ENCODE measurements around the gene LAMA3.
A peak's percentile ranks its signal among the peaks of the same experiment; 100 is the strongest.

Gene LAMA3

GRCh38 chr18:23689031-23689615, at the start of gene LAMA3:
Gene LAMA3, plus strand, starts transcription at chr18:23689453. Its CDS starts 231 bp downstream, at chr18:23689684.
- DNase-seq (ENCODE audit: low read depth): no peak

DNA sequence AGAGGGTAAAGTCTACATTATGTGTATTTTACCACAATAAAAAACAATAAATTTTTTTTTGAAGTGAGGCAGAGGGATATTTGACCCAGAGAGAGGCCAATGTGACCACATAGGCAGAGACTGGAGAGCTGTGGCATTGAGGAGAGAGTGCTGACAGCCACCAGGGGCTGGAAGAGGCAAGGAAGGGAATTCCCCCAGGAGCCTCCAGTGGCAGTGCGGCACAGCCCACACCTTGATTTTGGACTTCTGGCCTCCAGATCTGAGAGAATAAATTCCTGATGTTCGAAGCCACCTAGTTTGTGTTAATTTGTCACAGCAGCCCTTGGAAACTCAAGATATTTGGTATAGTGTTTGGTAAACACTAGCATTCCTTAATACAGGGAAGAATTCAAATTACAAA, 49.2 kb upstream of the LAMA3 start:
- DNase-seq (ENCODE audit: low read depth): no peak

GRCh38 chr18:23641143-23641720, 48.0 kb upstream of the LAMA3 start:
- DNase-seq (ENCODE audit: low read depth): no peak

DNA sequence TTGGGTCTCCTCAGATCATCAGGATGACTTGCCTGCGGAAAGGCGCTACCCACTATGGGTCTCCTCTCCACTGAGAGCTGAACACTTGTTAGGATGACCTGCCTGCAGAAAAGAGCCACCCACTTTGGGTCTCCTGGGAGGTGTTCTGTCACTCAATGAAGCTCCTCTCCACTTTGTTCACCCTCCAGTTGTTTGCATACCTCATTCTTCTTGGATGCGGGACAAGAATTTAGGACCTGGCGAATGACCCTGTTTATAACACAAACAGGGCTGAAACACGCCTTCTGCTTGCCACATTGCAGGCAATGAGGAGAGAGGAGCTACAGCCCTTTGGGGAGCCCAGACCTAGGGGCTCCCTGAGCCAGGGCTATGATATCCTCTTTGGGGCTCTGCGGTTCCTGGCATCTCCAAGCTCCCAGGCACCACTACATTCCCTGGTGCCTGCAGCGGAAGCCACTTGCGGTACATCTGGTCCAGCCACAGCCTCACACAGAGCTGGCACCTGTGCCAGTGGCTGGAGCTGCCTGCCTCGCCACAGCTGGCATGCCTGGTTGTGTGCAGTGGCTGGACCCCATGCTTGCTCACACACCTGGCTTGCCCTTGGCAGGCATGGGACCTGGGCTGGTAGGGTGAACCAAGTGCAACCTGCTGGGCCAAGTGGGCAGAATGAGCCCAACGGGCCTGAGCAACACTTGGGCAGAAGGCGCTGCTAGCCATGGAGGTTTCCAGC, 47.2 kb upstream of the LAMA3 start:
- DNase-seq (ENCODE audit: low read depth): no peak

- no peak for DNase-seq (ENCODE audit: low read depth)
Measured at GRCh38 chr18:23643815-23644490, 45.3 kb upstream of the LAMA3 start.

DNA sequence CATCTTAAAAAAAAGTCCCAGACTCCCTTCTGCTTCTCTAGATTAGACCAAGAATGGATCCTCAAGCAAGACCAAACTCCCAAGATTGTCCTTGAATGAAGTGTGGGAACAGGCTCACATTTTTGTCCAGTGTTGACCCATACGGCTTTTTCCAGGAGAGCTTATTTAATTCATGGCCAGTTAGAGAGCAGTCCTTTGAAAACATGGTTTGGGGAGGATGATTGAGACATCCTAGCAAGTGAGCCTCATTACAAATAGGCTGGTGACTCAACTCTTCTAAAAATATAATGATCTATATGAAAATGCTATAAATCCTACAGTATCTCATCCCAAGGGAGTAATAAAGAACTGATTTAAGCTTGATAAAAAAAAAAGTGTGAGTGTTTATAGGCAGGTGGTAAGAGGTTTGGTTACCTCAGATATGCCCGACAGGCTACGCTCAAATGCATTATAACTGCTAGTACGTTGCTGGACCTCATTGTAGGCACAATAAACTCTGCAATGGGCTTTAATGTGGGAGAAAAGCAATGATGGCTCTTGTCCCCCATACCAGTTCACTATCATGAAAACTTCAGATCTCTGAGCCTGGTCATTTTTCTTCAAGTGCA, 43.6 kb upstream of the LAMA3 start:
- DNase-seq (ENCODE audit: low read depth): no peak

DNA sequence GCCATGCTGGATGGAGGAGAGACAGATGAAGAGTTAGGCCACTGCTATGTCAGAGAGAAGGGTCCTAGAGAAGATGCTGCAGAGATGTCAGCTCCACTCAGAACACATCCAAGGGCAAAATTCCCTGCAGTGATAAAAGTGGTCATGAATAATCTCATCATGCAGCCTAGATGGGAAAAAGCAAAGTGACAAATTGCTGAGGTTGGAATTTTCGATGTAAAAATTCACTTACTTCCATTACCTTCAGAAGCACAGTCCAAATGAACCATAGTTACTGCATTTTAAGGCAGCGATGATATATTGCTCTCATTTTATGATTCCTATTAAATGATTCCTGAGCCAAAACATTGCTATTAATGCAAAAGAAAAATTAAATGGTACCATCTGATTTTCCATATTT, 43.0 kb upstream of the LAMA3 start:
- DNase-seq (ENCODE audit: low read depth): no peak

DNA sequence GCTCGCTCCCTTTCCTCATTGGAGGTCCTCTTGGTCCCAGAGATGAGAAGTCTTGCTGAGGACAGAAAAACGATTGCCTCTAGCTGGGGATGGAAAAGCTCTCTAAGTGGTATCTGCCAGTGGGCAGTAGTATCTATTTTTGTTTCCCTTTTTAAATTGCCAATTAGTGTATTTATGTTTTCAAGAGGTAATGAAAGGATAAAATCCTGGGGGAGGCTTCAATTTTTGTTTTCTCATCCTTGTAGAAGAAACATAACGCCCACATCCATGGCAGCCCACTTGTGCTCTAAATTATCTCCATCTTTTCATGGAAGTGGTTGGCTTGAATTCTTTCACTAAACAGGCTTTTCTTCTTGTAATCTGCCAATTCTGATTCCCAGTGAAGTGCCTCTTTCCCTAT, 40.8 kb upstream of the LAMA3 start:
- no peak for DNase-seq (ENCODE audit: low read depth)

- DNase-seq (ENCODE audit: low read depth): no peak
Measured at GRCh38 chr18:23648940-23649607, 40.2 kb upstream of the LAMA3 start.

DNA sequence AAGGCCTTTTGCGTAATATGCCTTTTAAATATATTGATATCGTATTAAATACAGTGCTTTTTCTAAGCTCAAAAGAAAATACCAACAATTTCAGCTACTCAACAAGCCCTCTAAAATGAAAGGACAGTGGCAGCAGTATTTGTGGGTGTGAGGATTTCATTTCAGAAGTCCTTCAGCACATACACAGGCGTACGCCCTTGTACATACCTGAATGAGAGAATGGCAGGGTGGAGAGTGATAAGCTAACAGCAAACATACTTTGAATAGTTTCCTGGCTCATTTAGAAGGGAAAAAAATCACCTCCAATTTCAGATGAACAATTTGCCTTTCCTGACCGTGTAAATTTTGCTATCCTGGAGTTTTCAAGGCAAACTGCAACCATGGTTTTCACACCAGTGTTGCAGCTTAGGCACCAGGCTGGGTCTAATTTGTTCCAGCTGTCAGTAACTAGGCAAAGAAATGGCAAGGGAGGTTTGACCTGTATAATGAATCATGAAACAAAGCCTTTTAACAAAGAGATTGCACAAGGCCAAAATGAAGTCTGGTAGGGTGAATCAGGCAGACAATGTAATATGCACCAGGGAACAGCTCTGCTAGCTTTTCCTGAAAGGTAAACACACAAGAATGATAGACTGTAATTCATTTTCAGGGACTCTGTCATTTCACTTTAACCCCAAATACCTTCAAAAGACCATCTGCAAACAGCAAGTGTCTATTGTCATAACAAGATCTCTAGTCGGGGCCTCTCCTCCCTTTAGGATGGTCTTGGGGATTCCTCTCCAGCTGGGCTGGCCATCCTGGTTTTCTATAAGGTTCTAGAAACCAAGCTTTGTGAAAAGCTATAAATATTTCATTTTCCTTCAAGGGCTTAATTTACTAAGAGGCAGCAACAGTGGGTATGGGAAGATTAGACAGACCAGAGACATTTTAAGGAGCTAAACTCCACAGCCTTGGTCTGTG, 38.0 kb upstream of the LAMA3 start:
- DNase-seq (ENCODE audit: low read depth): no peak

DNA sequence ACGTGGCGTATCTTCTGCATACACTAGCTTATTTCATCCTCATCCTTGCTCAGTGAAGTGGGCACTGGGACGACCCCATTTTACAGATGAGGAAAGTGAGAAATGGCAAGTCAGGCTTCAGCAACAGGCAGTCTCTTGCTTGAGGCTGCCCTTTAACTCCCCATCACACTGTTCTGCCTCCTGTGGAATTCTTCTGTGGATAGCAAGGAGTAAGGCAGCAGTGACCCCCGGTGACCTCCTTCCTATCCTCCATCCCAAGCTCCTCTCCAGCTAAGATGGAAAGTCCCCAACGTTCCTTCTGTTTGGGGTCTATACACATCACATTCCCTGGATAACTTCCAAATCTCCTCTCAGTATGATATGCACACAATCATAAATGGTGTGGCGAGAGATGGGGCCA, 37.0 kb upstream of the LAMA3 start:
- no peak for DNase-seq (ENCODE audit: low read depth)

DNA sequence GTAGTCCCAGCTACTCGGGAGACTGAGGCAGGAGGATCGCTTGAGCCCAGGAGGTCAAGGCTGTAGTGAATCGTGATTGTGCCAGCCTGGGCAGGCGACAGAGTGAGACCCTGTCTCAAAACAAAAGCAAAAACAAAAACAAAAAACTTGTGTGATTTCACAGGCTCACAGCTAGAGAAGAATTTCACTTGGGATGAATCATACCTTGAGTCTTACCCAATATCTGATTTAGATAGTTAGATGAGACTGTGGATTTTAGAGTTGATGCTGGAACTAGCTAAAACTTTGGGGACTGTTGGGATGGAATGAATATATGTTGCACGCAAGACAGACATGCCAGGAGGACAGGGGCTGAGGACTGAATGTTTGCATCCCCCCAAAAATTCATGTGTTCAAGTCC, 31.0 kb upstream of the LAMA3 start:
- no peak for DNase-seq (ENCODE audit: low read depth)

GRCh38 chr18:23661735-23662308, 27.4 kb upstream of the LAMA3 start:
- no peak for DNase-seq (ENCODE audit: low read depth)

DNA sequence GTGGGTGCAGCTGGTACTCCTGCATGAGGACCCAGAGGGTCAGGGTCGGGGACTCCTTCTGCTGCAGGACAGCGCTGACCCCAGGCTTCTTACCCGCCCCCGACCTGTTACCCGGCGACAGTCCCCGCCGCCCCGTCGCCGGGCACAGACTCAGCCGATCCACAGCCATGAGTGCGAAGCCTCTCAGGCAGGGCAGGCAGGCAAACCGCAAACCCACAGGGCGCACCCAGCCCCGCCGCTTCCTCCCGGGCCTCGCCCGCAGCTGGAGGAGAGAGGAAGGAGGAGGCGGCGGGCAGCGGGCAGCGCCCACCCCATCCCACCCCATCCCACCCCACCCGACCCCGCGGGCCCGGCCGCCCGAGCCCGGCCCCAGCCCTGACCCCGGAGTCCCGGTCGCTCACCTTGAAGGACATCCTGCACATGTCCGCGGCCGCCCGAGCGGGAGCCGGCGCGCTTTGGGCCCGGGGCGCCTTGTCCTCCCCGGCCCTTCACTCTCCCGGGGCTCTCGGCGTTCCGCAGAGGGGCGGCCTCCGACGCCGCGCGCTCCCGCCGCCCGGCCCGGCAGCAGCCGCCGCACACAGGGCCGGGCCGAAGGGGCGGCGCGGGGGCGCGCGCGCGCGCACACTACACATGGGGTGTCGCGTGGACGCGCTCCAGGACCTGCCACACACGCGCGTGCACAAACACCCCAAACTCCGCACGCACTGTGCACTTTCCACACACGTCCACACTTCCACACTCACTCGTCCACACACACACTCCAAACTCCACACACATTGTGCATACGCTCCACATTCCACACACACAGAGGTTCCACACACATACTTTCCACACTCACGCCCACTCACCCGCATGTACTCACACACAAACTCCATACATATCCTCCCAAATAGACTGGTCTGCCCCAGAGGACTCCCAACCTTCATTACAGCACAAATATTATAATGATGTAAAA, 26.7 kb upstream of the LAMA3 start, which contains the start of gene ANKRD29:
Gene ANKRD29, minus strand, starts transcription at position 603 of the 955 bp plus-strand sequence. Its CDS starts 181 bp downstream, at position 422.
- DNase-seq (ENCODE audit: low read depth): peak; percentile 14

DNA sequence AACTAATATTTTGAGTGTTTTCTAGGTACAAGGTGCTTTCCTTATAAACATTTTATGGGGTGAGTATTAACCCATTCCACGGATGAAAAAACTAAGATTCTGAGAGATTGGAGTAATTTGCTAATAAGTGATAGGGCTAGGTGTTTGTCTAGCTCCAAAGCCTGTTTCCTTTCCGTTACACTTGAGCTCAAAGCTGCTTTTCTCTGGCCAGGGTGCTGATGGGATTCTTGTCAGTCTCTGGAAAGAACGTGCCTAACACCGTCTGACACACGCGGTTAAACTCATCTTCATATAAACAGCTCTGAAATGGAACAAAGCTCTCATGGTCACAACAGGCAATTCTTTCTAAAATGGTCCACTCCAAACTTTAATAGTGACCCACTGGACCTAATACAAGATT, 24.6 kb upstream of the LAMA3 start:
- no peak for DNase-seq (ENCODE audit: low read depth)

GRCh38 chr18:23667114-23667513, 22.1 kb upstream of the LAMA3 start:
- no peak for DNase-seq (ENCODE audit: low read depth)

DNA sequence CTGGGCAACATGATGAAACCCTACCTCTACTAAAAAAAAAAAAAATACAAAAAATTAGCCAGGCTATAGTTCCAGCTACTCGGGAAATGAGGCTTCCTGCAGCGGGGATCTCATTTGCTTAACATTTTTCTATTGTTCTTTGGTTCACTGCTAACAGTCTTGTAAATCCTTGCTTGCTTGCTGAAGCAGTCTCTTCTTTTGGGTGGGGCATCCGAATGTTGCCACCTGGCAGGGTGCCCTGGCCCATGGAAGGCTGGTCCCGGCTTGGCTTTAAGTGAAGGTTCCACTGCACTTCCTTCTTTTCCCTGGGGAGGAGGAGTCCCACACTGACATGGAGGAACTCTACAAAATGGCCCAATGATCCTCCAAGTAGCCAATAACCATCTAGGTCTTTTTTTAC, 20.5 kb upstream of the LAMA3 start:
- DNase-seq (ENCODE audit: low read depth): no peak

- no peak for DNase-seq (ENCODE audit: low read depth)
Measured at GRCh38 chr18:23669202-23669766, 20.0 kb upstream of the LAMA3 start.
